ENCODE measurements around the gene INTS11.
A peak's percentile ranks its signal among the peaks of the same experiment; 100 is the strongest.

Gene INTS11

GRCh38 chr1:1273209-1273511, 51.3 kb downstream of the INTS11 start:
- H3K36me3 ChIP-seq (ENCODE audit: control insufficient read depth, low read length), result peaks cover 38% of the 10 kb centered on the region
- H3K79me2 ChIP-seq (ENCODE audit: control insufficient read depth, low read length), result peaks cover 60% of the 10 kb centered on the region
- H4K20me1 ChIP-seq (ENCODE audit: control insufficient read depth, insufficient read depth, low read depth, low read length), result peaks cover 25% of the 10 kb centered on the region
- H3K27me3 ChIP-seq (ENCODE audit: control insufficient read depth, low read length), result no peaks in the 10 kb centered on the region
- H3K9me2 ChIP-seq (replicated peaks; ENCODE audit: control insufficient read depth, low read length), result no peaks in the 10 kb centered on the region
- H3K4me3 ChIP-seq (ENCODE audit: low read length), result peak overlapping the region; percentile 98
- H3K27ac ChIP-seq (ENCODE audit: low read depth, low read length), result no peak overlapping the region
- H3K9me3 ChIP-seq (ENCODE audit: control insufficient read depth, insufficient read depth, low read length), result no peaks in the 10 kb centered on the region
- H3F3A ChIP-seq (ENCODE audit: control insufficient read depth, insufficient read depth), result no peaks in the 10 kb centered on the region
- TF ChIP-seq, protein P1, sequence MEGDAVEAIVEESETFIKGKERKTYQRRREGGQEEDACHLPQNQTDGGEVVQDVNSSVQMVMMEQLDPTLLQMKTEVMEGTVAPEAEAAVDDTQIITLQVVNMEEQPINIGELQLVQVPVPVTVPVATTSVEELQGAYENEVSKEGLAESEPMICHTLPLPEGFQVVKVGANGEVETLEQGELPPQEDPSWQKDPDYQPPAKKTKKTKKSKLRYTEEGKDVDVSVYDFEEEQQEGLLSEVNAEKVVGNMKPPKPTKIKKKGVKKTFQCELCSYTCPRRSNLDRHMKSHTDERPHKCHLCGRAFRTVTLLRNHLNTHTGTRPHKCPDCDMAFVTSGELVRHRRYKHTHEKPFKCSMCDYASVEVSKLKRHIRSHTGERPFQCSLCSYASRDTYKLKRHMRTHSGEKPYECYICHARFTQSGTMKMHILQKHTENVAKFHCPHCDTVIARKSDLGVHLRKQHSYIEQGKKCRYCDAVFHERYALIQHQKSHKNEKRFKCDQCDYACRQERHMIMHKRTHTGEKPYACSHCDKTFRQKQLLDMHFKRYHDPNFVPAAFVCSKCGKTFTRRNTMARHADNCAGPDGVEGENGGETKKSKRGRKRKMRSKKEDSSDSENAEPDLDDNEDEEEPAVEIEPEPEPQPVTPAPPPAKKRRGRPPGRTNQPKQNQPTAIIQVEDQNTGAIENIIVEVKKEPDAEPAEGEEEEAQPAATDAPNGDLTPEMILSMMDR (IDR thresholded peaks at IDR 0.05; ENCODE audit: low read depth, low read length, poor library complexity, severe bottlenecking), result no peak
- TF ChIP-seq EZH2phosphoT487 (IDR thresholded peaks at IDR 0.05; ENCODE audit: borderline replicate concordance, low read length), result no peak
- peak overlapping the region; percentile 89 for H3K4me2 ChIP-seq (ENCODE audit: low read length)
- peaks cover 30% of the 10 kb centered on the region for H3K4me1 ChIP-seq (ENCODE audit: control insufficient read depth, low read length)

GRCh38 chr1:1272341-1273208, 51.9 kb downstream of the INTS11 start:
- Histone ChIP-seq H3K4me1 (ENCODE audit: control insufficient read depth, low read length) (peaks cover 30% of the 10 kb centered on the region), H3K36me3 (ENCODE audit: control insufficient read depth, low read length) (peaks cover 44% of the 10 kb centered on the region), H3F3A (ENCODE audit: control insufficient read depth, insufficient read depth) (no peaks in the 10 kb centered on the region), H3K4me3 (ENCODE audit: low read length) (peak overlapping the region; percentile 98), H3K79me2 (ENCODE audit: control insufficient read depth, low read length) (peaks cover 66% of the 10 kb centered on the region), H3K27ac (ENCODE audit: low read depth, low read length) (no peak overlapping the region), H3K9me3 (ENCODE audit: control insufficient read depth, insufficient read depth, low read length) (no peaks in the 10 kb centered on the region), H3K27me3 (ENCODE audit: control insufficient read depth, low read length) (no peaks in the 10 kb centered on the region), H3K9me2 (replicated peaks; ENCODE audit: control insufficient read depth, low read length) (no peaks in the 10 kb centered on the region), H3K4me2 (ENCODE audit: low read length) (peak overlapping the region; percentile 89), H4K20me1 (ENCODE audit: control insufficient read depth, insufficient read depth, low read depth, low read length) (peaks cover 25% of the 10 kb centered on the region)
- TF ChIP-seq, protein P1 (IDR thresholded peaks at IDR 0.05; ENCODE audit: low read depth, low read length, poor library complexity, severe bottlenecking), result no peak
- no peak for TF ChIP-seq EZH2phosphoT487 (IDR thresholded peaks at IDR 0.05; ENCODE audit: borderline replicate concordance, low read length)

- no peak overlapping the region for H3K27ac ChIP-seq (ENCODE audit: low read depth, low read length)
- peaks cover 54% of the 10 kb centered on the region for H3K36me3 ChIP-seq (ENCODE audit: control insufficient read depth, low read length)
- no peaks in the 10 kb centered on the region for H3K27me3 ChIP-seq (ENCODE audit: control insufficient read depth, low read length)
- H3K4me1 ChIP-seq (ENCODE audit: control insufficient read depth, low read length), result peaks cover 30% of the 10 kb centered on the region
- H3K79me2 ChIP-seq (ENCODE audit: control insufficient read depth, low read length), result peaks cover 75% of the 10 kb centered on the region
- peak overlapping the region; percentile 43; the same call in 1 of the 2 replicates for H3K4me2 ChIP-seq (ENCODE audit: low read length)
- H3K9me3 ChIP-seq (ENCODE audit: control insufficient read depth, insufficient read depth, low read length), result no peaks in the 10 kb centered on the region
- no peaks in the 10 kb centered on the region for H3F3A ChIP-seq (ENCODE audit: control insufficient read depth, insufficient read depth)
- no peak for TF ChIP-seq EZH2phosphoT487 (IDR thresholded peaks at IDR 0.05; ENCODE audit: borderline replicate concordance, low read length)
- TF ChIP-seq, protein P1 (IDR thresholded peaks at IDR 0.05; ENCODE audit: low read depth, low read length, poor library complexity, severe bottlenecking), result no peak
- peaks cover 25% of the 10 kb centered on the region for H4K20me1 ChIP-seq (ENCODE audit: control insufficient read depth, insufficient read depth, low read depth, low read length)
- peak overlapping the region; percentile 4 for H3K4me3 ChIP-seq (ENCODE audit: low read length)
- H3K9me2 ChIP-seq (replicated peaks; ENCODE audit: control insufficient read depth, low read length), result no peaks in the 10 kb centered on the region
These were observed 53.6 kb downstream of the INTS11 start for GRCh38 chr1:1270813-1271212.
